Fibroblast of the conjunctiva (primary cell): ENCODE results near the gene DCAF4L1.
A peak's percentile ranks its signal among the peaks of the same experiment; 100 is the strongest.

Experiments
- DNase-seq: peaks from one replicate; pipeline ENCODE4 v3.0.0-alpha.2; 2010; ENCODE audit warnings: low read depth

DCAF4L1 gene

GRCh38 chr4:41990365-41991111, 9.0 kb downstream of the DCAF4L1 start, which contains the start of gene SLC30A9:
Gene SLC30A9 (plus strand): TSS chr4:41990530. CDS start chr4:41990652, 122 bp downstream.
- DNase-seq, result peak; percentile 87

GRCh38 chr4:41991916-41992767, 10.6 kb downstream of the DCAF4L1 start:
- DNase-seq, result no peak

GRCh38 chr4:41992967-41993857, 11.7 kb downstream of the DCAF4L1 start:
- no peak for DNase-seq

DNA sequence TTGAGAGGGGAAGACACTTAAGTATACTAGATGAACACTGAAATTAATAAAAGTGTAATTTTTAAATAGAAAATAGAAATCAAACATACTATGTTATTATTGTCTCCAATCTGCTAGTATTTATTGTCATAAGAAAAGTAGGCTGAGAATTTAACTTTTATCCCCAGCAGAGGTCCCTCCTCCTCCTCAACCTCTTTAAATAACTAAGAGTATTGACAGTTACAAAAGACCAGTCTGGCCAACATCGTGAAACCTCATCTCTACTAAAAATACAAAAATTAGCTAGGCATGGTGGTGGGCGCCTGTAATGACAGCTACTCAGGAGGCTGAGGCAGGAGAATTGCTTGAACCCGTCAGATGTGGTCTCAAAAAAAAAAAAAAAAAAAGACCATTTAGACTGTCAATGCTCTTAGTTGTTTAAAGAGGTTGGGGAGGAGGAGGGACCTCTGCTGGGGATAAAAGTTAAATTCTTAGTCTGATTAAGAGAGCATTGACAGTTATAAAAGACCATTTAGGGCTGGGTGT, 13.0 kb downstream of the DCAF4L1 start:
- DNase-seq, result no peak

DNA sequence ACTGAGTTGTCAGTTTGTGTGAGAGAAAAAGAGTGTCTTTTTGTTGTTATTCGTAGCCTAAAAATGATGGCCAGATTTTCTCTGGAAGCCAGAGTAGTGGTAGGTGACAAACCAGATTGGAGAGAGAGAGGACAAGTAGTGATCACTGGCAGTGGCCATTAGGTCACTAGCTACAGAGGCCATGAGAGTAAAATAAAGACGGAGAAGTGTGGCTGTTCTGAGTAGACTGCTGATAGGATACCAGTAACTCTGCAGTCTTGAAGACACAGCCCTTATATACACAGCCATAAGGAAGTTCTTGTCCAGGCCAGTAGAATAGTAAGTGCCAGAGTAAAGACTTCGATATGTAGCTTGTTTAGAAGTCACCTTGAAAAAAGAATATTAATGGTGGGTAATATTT, 16.5 kb downstream of the DCAF4L1 start:
- no peak for DNase-seq

- DNase-seq, result no peak
Observed at GRCh38 chr4:41999321-41999720, 17.8 kb downstream of the DCAF4L1 start.

DNA sequence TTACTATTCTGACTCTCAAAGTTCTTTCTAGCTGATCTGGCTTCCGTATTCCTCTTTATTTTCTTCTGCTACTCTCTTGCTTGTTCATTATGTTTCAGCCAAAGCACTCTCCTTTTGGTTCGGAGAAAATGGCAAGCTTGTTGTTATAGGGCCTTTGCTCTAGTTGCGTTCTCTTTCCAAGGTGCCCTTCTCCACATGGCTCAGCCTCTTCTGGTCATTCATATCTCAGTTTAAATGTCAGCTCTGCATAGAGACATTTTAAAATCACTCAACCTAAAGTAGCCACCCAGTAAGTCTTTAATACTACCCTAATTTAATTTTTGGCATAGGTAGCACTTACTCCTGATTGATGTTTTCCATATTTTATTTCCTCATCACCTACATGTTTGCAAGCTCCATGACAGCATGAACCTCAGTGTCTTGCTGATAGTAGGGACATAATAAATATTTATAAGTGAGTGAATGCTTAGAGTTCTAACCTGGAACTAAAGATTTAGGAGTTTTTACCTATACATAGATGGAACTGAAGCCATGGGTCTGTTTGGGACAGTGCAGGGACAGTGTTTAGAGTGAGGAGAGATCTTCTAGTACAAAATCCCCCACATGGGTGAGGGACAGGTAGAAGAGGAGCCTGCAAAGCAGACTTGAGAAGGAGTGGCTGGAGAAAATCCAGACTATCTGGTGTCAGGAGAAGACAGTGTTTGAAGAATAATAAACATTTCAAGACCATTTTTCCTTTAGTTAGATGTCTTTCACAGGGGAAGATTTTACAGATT, 26.6 kb downstream of the DCAF4L1 start:
- DNase-seq, result no peak

DNA sequence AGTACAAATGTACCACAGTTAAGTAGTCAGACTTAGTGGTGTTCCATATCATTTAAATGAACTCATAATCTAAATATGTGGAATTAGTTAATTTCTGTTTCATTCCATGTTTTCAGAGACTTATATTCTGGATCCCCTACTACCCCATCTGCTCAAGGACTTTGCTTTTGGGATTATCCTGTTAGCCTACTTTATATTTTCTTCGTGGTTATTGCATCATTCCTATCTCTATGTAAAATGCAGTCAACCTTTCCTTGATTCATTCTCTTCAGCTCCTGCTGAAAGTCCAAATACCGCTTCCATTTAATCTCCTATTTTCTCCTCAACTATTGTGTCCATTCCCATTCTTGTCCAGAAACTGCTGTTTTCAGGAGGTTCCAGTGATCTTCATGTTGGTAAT, 33.9 kb downstream of the DCAF4L1 start:
- no peak for DNase-seq

GRCh38 chr4:42018451-42018850, 36.9 kb downstream of the DCAF4L1 start:
- no peak for DNase-seq
